Lower lobe of right lung (tissue), 2 donors: Measurements from ENCODE around the gene MRPS26. TPM values are rescaled to one million over a fixed set of nuclear protein-coding genes. Genes with fewer than 3 reads are reported as not detected.

Experiments used
- ATAC-seq, 2 donors: fragments of 200-7000 bp; cut with Tn5 transposase; one replicate each; pipeline ENCODE4 v1.9.1; 2020 to 2022; ENCODE audit warnings: mild to moderate bottlenecking in 2 of 2, moderate library complexity in 2 of 2
- DNase-seq: peaks from one replicate; pipeline ENCODE4 v3.0.0-alpha.2; 2020
- H3K27ac ChIP-seq: fragments of 200-600 bp; one replicate; pipeline ENCODE4 v1.8.0; 2022
- H3K27me3 ChIP-seq: fragments of 200-600 bp; one replicate; pipeline ENCODE4 v1.8.0; 2022; ENCODE audit warnings: low read depth
- H3K36me3 ChIP-seq: fragments of 200-600 bp; one replicate; pipeline ENCODE4 v1.8.0; 2022; ENCODE audit warnings: mild to moderate bottlenecking
- H3K4me1 ChIP-seq: fragments of 200-600 bp; one replicate; pipeline ENCODE4 v1.8.0; 2022
- H3K4me3 ChIP-seq: fragments of 200-600 bp; one replicate; pipeline ENCODE4 v1.8.0; 2022; ENCODE audit warnings: mild to moderate bottlenecking
- H3K9me3 ChIP-seq: fragments of 200-600 bp; one replicate; pipeline ENCODE4 v1.8.0; 2022
- CTCF ChIP-seq: fragments of 200-600 bp; IDR thresholded peaks from one replicate; pipeline ENCODE4 v1.8.0; 2022; ENCODE audit warnings: antibody characterized with exemption, mild to moderate bottlenecking
- intact Hi-C: fragments of 100-400 bp; cut with DNase I; formaldehyde crosslinking; loops from one replicate; pipeline ENCODE4 v1.11.0; 2022
- long read RNA-seq: library from polyadenylated mRNA; unstranded; transcript quantifications from one replicate; pipeline ENCODE4 v2.0.0, GENCODE V29; 2021
- total RNA-seq: library from RNA; stranded (reverse); fragmentation: NEBNext Ultra II Directional; extraction: Animal tissue kit (Norgen Biotek cat#: 25700); gene quantifications from one replicate; pipeline ENCODE4 v1.2.1, GENCODE V29; 2021
- donor health status: DM: no; HTN: yes; CAD: no; lungs with severe emphysema.

Gene MRPS26
- 31.0 TPM for total RNA-seq
- long read RNA-seq, transcript MRPS26-201 (4 exons, 1,127 nt) = major isoform, 50 of 61 reads
- long read RNA-seq, partial matches to known transcripts = 9 of 61 reads
- long read RNA-seq, other reads (novel, unspliced or antisense) = 2 of 61 reads

- H3K4me1 ChIP-seq = peaks cover 21% of the 10 kb centered on the region
- no peak for TF ChIP-seq CTCF
- intact Hi-C loops = no loop called here
- peak; percentile 96 to 98 for ATAC-seq
- H3K4me3 ChIP-seq = peak within 1 kb of the TSS; percentile 95
- H3K9me3 ChIP-seq = no peaks in the 10 kb centered on the region
- peak within 1 kb of the TSS; percentile 87 for H3K27ac ChIP-seq
- peak; percentile 96 for DNase-seq
- H3K36me3 ChIP-seq = peaks cover 27% of the 10 kb centered on the region
- H3K27me3 ChIP-seq = no peaks in the 10 kb centered on the region
Observed at GRCh38 chr20:3045816-3046676, at the start of gene MRPS26. MRPS26 (plus strand) TSS chr20:3046052; CDS start chr20:3046069, 17 bp downstream.

GRCh38 chr20:2998728-2999127 lies 47.1 kb upstream of the MRPS26 start:
- intact Hi-C loops = no loop called here
- Histone ChIP-seq H3K27me3 (no peaks in the 10 kb centered on the region), H3K27ac (no peak overlapping the region), H3K4me3 (no peak overlapping the region), H3K4me1 (no peaks in the 10 kb centered on the region), H3K36me3 (peaks cover 43% of the 10 kb centered on the region), H3K9me3 (no peaks in the 10 kb centered on the region)
- TF ChIP-seq CTCF = no peak
- DNase-seq (no peak), ATAC-seq (no peak)

- Histone ChIP-seq H3K4me3 (no peak overlapping the region), H3K27me3 (no peaks in the 10 kb centered on the region), H3K9me3 (no peaks in the 10 kb centered on the region), H3K36me3 (peaks cover 44% of the 10 kb centered on the region), H3K27ac (no peak overlapping the region), H3K4me1 (no peaks in the 10 kb centered on the region)
- ATAC-seq = peak; percentile 67 to 71
- intact Hi-C loops = no loop called here
- peak; percentile 52 for TF ChIP-seq CTCF
- DNase-seq = no peak
Observed at GRCh38 chr20:3000852-3001523, 44.9 kb upstream of the MRPS26 start.

GRCh38 chr20:3003416-3003815 lies 42.4 kb upstream of the MRPS26 start:
- no peak for ATAC-seq
- intact Hi-C loops = no loop called here
- no peak for TF ChIP-seq CTCF
- Histone ChIP-seq H3K27ac (no peak overlapping the region), H3K4me1 (no peaks in the 10 kb centered on the region), H3K4me3 (no peak overlapping the region), H3K27me3 (no peaks in the 10 kb centered on the region), H3K36me3 (peaks cover 51% of the 10 kb centered on the region), H3K9me3 (no peaks in the 10 kb centered on the region)
- no peak for DNase-seq

GRCh38 chr20:3010985-3011723 lies 34.7 kb upstream of the MRPS26 start:
- Histone ChIP-seq H3K27me3 (no peaks in the 10 kb centered on the region), H3K27ac (no peak overlapping the region), H3K4me3 (no peak overlapping the region), H3K9me3 (no peaks in the 10 kb centered on the region), H3K36me3 (peaks cover 75% of the 10 kb centered on the region), H3K4me1 (no peaks in the 10 kb centered on the region)
- ATAC-seq (no peak), DNase-seq (no peak)
- intact Hi-C loops = no loop called here
- no peak for TF ChIP-seq CTCF
